GM15510 (cell line): Measurements from ENCODE around the gene TCP11.

Source experiments
- POLR2A ChIP-seq: IDR thresholded peaks from 3 replicates; pipeline ENCODE4 v1.6.1; 2011; ENCODE audit warnings: borderline replicate concordance; ENCODE audit not compliant: insufficient read length; ENCODE audit errors: extremely low read depth

TCP11 gene

DNA sequence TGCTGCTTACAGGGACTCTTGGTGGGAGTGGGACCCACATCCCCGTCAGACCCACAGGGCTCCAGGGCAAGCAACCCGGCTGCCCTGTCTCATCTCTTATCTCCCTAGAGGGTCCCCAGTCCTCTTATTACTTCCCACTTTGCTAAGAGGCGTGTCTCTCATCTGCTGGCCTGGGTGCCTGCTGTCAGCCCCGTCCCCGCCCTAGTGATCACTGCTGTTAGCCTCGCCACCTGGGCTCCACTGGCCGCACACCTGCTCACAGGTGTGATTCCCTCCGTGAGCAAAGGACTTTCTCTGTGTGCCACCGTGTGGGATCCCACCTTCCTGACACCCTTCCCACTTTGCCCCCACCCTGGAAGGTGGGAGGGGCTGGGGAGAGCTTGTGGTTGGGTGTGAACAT, 57.6 kb downstream of the TCP11 start:
- no peak for TF ChIP-seq POLR2A

DNA sequence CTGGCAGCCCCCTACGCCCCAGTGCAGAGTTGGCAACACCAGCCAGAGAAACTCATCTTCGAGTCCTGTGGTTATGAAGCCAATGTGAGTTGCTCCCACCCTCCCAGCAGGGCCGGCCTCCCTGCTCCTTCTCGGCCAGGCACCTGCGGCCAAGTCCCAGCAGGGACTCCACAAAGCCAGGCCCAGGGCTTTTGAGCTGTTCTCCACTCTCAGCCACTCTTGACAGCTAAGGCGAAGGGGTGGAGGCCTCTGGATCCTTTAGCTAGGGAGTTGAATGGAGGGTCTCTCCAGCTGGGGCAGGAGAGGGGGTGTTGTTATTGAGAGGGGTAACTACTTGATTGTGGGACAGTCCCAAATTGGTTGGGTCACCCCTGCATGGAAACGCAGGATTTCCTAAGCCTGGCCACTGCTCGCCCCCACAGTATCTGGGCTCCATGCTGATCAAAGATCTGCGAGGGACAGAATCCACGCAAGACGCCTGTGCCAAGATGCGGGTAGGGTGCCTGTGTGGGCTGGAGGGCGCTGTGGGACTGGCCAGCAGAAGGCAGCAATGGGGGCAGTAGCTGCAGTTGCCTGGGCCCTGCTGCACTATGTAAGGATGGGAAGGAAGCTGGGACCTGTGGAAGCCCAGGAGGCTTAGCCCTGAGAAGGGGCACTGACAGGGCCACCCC, 58.3 kb downstream of the TCP11 start:
- no peak for TF ChIP-seq POLR2A

DNA sequence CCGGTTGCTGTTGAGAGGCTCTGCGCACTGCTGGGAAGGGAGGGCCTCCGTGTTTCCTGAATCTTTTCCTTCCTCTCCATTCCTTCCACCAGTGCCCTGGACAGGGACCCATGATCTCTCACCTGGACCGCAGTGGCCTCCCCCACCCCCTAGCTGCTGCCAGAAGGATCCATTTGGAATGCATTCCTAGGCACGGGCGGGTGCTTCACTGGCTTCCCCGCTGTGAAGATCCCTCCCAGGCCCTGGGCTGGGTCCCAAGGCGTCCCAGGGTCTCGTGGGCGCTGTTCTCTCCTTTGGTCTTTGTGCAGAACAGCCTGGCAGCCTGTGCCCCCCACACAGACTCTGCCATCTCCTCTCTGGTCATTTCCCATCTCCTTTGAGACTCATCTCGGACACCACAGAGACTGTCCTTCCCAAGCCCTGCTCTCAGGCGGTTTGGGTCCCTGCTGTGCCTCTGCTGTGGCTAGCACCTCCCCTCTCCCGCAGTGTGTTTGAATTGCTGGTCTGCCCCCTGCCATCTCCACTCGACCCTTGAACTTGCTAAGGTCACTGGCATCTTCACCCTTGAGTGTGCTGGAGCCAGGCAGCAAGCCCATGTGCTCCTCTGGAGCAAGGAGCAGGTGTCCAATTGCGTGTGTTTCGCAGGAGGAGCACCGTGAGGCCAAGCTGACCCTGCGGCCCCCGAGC, 59.0 kb downstream of the TCP11 start:
- TF ChIP-seq POLR2A: no peak

DNA sequence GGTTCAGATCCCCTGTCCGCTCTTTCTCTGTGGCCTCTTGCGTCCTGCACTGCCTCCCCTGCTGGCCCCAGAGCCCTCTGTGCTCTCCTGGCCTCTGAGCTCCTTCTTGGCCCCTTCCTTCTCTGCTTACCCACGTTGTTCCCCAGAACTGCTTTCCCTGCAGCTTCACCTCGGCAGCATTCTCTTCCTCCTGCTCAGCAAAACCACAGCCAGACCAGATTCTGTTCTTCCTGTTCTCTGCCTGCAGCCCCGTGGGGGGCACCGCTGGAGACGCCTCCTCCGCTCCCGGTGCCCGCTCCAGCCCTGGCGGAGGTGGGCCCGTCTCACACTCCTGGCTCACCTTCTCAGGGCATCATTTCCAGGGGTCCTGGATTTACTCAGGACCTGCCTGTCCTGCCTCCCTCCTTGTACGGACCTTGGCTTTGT, 59.7 kb downstream of the TCP11 start:
- no peak for TF ChIP-seq POLR2A

DNA sequence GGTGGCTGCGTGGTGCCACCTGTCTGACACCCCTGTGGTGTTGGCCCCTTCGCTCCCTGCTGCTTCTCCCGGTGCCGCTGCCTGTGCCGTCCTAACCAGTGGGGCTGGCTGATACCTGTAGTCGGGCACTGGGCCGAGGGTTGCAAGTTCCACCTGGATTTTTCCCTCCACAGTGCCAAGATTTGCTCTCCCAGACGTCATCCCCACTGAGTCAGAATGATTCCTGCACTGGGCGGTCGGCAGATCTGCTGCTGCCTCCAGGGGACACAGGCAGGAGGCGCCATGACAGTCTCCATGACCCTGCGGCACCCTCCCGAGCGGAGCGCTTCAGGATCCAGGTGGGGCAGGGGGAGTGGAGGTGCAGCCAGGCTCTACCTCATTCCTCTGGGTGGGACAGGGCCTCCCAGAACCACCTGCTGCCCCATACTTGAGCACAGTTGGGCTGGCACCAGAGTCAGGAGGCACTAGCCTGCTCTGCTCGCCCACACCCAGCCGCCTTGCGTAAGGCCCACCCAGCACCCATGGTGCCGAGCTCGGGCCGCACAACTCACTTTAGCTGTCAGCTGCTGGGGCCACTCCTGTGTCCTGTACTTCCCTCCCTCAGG, 60.2 kb downstream of the TCP11 start:
- TF ChIP-seq POLR2A: no peak

DNA sequence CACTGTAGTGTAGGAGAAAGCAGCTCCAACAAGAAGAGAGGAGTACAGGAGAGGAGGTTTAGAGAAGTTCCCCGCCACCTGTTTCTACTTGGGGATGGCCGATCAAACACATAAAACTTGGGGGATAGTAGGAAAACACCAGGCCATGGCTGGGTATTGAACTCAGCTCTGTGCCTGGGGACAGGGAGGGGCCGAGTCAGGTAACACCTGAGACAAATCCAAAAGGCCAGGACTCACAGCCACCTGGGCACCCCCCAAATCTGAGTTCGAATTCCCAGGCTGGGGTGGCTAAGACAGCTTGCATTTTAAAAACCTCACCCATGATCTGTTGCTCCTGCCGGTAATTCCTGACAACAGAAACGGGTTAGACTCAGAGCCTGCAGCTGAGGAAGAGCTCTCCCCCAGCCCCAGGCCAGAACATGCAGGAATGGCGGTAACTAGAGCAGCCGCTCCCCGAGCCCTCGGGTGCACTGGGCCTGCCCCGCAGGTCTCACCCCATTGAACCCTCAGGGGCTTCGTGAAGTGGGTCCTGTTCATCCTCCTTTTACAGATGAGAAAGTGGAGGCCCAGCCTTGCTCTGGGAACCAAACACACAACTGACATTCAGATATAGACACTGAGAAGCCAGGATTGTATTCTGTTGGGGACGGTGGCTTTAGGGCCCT, 61.0 kb downstream of the TCP11 start:
- no peak for TF ChIP-seq POLR2A

DNA sequence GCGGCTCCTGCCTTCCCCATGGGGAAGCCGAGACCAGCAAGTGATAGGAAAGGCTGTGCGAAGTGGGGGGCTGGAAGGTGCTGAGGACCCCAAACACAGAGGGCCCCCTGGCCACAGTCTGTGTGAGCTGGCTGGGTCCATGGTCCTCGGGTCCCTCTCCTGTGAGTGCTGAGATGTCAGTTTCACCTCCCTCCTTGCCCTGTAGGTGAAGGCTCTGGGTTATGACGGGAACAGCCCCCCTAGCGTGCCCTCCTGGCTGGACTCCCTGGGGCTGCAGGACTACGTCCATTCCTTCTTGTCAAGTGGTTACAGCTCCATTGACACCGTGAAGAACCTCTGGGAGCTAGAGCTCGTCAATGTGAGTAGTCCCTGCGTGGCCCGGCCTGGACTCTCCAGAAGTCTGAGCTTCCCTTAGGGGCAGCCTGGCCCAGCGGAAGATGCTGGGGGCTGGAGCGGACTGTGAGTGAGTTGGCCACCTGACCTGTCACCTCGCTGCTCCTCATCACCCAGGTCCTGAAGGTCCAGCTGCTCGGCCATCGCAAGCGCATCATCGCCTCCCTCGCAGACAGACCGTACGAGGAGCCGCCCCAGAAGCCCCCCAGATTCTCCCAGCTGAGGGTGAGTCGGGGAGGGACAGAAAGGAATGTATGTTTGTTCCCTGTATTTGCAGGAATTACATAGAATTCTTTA, 61.7 kb downstream of the TCP11 start:
- TF ChIP-seq POLR2A: no peak

DNA sequence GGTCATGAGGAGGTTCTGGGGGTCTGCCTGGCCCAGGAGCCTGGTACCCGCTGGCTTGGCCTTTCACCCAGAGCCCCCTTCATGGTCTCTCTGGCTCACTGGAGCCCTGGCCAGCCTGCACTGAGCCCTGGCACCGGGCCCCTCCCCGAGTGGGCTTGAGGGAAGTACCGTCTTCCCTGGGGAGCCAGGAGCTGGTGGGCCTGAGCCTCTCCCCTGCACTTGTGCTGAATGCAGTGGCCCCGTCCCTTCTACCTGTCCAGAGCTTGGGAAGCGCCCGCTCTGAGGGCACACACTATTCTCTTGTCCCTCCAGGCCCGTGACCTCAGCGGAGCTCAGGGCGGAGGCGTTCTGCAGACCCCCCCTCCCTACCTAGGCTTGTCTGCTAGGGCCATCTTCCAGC, 62.2 kb downstream of the TCP11 start:
- no peak for TF ChIP-seq POLR2A

DNA sequence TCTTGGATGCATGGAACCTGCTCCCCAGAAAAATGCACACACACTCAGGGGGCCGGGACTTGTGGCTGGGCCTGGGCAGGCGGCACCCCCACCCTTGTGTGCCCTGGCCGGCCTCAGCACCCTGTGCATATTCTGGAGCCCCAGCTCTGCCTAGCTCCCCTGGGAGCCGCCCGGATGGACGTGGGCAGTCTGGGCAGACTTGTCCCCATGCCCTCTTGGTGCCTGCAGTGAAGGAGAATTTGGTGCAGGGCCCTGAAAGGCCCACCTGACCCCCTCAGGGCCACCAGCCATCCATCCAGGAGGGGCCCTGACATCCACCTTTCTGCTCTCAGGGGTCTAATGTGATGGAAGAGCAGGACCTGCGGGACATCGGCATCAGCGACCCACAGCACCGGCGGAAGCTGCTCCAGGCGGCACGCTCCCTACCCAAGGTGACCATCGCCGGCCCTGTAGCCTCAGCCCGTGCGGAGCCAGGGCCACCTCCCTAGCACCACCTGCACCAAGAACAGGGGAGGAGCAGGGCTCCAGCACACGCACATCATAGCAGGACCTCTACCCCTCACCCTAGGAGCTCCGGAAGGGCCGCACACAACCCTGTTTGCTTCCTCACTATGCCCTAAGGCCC, 62.8 kb downstream of the TCP11 start:
- TF ChIP-seq POLR2A: no peak

DNA sequence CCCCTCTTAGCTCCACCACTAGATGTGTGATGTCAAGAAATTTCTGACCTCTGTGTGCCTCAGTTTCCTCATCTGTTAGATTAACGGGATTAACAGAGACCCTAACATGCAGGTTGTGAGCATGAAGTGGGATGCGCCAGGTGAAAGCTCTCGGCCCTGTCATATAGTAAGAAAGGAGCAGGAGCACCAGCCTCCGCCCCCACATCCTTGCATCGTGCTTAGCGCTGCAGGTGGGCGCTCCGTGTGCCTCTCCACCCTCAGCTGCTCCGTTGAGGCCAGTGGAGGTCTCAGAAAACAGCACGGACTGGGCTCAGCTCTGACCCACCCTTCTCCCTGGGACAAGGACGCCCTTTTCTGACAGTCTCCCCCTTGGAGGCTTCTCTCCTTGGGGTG, 63.4 kb downstream of the TCP11 start:
- no peak for TF ChIP-seq POLR2A

DNA sequence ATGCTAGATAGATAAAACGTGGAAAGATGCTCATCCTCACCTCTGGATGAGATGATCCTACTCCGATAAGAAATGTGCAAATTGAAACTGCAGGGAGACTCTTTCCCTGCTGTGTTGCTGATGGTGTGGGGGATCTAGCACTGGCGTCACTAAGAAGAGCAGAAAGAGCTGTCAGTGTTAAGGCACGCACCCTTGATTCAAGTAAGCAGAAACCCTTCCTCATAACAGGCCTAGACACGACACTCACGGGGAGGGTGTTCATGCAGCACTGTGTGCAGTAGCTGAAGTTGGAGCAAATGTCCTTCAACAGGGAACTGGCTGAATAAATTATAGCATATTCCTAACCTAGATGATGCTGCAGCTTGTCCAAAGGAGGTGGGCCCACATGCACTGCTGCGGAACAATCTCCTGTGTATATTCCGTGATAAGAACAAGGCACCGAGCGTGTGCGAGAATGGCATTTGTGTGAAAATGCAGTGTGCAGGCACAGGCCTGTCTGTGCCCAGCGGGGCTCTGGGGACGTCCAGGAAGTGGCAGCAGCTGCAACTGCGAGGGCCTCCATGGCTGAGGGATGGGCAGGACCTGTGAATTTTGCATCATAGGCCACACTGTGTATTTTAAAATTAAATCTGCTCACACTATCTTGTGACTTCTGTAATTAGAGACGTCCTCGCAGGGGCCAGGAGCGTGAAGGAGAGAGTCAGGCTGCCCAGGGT, 64.0 kb downstream of the TCP11 start:
- TF ChIP-seq POLR2A: no peak

DNA sequence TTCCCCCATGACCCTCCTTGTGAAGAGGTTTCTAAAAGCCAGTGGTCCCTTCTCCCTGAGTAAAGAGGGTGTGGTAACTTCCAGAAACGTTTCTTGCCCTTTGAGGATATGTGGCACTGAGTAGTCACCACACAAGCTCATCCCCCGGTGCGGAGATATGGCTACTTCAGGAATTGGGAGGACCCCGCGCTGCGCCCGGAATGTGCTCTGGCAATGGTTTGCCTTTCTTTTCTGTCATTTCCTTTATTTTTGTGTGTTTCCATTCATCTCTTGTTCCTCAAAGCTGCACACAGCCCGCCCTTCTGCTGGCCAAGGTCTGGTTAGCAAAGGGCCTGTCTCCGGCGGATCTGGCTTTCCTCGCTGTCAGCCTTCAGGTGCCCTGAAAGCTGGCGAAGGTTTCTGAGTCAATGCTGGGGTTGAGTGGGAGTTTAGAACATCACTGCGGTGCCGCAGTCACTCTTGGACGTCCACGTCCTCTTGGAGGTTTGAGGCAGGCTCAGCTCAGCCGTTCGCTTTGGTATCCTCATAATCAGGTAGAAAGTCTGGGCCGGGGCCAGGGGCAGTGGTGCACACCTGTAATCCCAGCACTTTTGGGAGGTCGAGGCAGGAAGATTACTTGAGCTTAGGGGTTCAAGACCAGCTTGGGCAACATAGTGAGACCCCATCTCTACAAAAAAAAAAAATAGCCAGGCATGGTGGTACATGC, 67.2 kb downstream of the TCP11 start:
- TF ChIP-seq POLR2A: no peak

DNA sequence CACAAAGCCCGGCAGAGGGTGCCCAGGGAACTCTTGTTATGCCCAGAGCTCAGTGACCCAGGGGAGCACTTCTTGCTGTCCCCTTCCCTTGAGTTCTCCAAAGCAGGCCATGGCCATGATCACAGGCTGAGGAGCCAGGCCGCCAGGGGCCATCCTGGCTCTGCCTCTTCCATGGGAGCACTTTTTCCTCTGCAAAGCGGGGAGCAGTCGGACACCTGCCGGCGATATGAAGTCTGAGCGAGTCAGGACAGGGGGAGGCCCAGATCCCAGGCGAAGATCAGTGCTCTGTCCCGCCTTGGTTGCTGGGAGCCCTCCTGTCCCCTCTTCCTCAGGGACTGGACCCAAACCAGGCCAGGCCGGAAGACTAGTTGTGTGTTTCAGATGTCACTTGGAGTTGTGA, 67.9 kb downstream of the TCP11 start:
- TF ChIP-seq POLR2A: no peak
